T-helper 2 cell treated with Interferon-gamma antibody and Interleukin-4, amounts not matched to agents 100 ng/mL and 5 ng/mL, for 36 hours (primary cell): ENCODE data around the gene SLCO4A1. TPM values are rescaled to one million over a fixed set of nuclear protein-coding genes. Genes with fewer than 3 reads are reported as not detected.
"Not testable (repeated sequence)": the region's sequence is repeated elsewhere in the genome, so short reads cannot be mapped to it uniquely, and the experiment has no call there.

Source experiments
- intact Hi-C: fragments of 100-400 bp; cut with micrococcal nuclease; formaldehyde crosslinking; loops from one replicate; pipeline ENCODE4 v1.15.1; 2023
- total RNA-seq: library from RNA; stranded (reverse); gene quantifications from 2 replicates; pipeline ENCODE4 v1.2.3, GENCODE V29; 2022

SLCO4A1 gene
- total RNA-seq, 1 donor from 2014 or later = 57.2 TPM

DNA sequence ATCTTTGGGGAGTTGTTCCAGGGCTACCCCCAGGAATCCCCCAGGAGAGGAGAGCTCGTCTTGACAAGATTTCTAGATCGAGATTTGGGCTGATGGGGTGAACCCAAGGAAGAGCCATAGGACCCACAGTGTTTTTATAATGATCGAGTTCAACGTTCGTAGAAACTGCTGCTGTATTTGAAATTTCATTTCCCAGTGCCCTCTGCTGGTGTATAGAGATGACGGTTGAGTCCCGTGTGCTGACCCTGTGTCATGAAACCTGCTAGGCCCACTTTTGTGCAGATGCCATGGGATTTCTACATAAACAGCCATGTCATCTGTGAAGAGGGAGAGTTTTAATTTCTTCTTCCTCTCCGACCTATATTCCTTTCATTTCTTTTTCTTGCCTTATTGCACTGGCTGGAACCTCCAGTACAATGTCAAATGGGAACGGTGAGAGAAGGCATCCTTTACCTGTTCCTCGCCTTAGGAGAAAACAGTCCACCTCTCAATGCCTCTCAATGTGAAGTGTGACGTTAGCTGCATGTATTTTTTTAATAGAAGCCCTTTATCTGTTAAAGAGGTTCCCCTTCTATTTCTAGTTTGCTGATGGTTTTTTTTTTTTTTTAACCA is 37.8 kb downstream of the SLCO4A1 start:
- intact Hi-C loops = no loop called here

GRCh38 chr20:62682912-62683517 is 40.7 kb downstream of the SLCO4A1 start:
- intact Hi-C loops = no loop called here

DNA sequence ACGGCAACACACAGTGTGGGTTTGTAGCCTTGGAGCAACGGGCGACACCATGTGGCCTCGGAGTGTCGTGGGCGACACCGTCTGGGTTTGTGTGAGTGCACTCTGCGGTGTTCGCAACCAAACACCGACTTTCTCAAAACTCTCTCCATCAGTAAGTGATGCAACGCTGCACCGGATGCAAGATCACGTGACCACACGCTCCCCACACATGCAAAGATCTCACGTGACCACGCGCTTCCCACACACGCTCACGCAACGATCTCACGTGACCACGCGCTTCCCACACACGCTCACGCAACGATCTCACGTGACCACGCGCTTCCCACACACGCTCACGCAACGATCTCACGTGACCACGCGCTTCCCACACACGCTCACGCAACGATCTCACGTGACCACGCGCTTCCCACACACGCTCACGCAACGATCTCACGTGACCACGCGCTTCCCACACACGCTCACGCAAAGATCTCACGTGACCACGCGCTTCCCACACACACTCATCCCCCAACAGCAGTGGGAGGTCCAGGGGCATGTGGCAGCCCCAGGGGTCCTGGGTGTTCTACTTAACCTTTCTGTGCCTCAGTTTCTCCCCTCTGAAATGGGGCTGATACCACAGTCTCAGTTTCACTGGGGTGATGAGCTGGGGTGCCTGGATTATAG is 41.5 kb downstream of the SLCO4A1 start:
- intact Hi-C loops = not testable (repeated sequence)

DNA sequence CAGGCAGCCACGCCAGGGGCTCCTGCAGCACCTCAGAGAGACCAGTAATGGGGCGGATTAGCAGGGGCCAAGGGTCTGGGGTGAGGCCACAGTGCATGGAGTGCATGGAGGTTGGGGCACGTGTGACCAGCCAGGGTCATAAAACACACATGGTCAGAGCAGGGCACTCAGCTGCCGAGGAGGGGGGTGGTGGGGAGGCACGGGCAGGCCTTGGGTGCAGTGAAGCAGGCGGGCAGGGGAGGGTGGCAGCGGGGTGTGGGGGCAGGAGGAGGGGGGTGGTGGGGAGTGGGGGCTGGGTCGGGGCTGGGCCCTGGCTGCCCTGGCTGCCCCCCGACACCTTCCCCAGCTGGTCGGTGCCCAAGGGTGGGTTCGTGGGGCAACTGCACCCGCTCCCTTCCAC is 42.7 kb downstream of the SLCO4A1 start:
- intact Hi-C loops = no loop called here

GRCh38 chr20:62685781-62686555 is 43.7 kb downstream of the SLCO4A1 start:
- intact Hi-C loops = no loop called here

- intact Hi-C loops = no loop called here
These were observed 44.8 kb downstream of the SLCO4A1 start for GRCh38 chr20:62686869-62687830.

GRCh38 chr20:62688083-62688482 is 45.8 kb downstream of the SLCO4A1 start:
- intact Hi-C loops = no loop called here

DNA sequence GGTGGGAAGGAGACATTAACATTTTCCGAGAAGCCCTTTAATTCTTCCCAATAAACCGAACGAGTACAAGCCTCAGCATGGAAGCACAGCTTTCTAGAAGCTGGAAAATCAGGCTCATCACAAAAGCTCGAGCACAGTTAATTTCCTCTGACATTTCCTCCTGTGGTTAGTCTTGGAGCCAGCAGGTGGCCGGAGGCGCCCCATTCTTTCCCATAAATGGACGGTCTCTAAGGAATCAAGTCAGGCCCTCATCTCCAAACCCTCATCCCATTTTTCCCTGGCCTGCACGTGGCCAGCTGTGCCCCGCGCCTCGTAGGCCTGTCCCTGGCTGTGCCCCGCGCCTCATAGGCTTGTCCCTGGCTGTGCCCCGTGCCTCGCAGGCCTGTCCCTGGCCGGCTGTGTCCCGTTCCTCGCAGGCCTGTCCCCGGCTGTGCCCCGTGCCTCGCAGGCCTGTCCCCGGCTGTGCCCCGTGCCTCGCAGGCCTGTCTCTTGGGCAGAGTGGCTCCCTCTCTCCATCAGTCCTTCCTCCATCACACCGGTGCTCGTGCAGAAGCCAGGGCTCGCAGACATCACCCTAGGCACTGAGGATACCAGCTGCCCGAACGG is 46.7 kb downstream of the SLCO4A1 start:
- intact Hi-C loops = no loop called here

- intact Hi-C loops = no loop called here
These were observed 47.6 kb downstream of the SLCO4A1 start for GRCh38 chr20:62689861-62690260.

DNA sequence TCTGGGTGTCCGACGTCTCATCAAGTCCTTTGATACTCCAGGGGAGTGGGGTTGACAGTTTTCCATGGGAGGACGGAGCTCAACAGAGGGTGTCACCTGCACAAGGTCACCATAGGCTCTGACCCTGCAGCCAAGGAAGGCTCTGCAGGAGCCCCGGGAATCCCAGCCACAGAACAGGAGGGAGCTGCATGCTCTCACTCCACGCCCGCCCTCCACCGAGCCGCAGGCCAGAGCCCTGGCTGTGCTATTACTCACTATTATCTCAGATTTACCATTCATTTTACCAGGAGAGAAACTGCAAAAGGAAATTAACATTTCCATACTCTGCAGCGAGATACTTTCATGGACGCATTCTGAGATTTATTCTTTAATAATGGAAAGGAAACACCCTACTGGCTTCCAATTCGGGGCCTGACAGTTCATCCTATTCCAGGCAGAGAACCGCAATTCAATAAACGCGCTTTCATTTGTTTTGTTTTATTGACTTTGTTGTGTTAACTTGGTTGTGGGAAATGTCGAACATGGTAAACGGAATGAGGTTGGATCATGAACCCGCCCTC is 48.0 kb downstream of the SLCO4A1 start:
- intact Hi-C loops = no loop called here

- intact Hi-C loops = no loop called here
These were observed 49.2 kb downstream of the SLCO4A1 start for GRCh38 chr20:62691487-62691886.

GRCh38 chr20:62692176-62692575 is 49.9 kb downstream of the SLCO4A1 start:
- intact Hi-C loops = no loop called here

DNA sequence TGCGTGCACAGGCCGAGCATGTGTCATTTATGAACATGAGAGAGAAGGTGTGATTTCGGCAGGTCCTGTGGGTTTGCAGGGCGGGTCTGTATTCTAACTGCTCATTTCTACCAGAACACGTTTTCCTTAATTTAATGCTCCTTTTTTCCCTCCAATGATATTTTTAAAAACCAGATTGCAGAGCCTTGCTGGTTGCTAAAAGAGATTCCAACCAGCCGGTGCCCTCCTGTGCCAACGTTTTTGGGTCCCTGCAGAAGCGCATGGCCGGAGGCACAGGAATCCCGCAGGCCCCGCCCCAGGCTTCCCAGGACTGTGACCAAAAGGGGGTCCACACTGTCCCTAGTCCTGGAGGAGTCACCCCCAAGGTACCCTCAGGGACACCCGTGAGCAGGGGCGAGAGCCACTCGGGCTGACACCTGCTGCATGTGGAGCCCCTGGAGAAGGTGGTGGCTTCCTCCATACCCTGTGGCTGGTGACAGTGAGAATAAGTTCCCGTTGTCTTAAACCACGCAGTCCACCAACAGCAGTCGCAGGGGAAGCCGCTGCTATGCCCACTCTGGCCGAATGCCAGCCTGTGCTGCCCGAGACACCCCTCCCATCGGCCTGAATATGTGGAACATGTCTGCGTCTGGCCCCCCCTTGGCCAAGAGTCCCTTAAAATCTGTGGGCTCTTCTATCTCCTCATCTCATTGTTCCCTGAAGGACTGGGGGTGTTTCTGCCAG is 50.7 kb downstream of the SLCO4A1 start:
- intact Hi-C loops = no loop called here

- intact Hi-C loops = no loop called here
These were observed 51.2 kb downstream of the SLCO4A1 start for GRCh38 chr20:62693524-62693922.

DNA sequence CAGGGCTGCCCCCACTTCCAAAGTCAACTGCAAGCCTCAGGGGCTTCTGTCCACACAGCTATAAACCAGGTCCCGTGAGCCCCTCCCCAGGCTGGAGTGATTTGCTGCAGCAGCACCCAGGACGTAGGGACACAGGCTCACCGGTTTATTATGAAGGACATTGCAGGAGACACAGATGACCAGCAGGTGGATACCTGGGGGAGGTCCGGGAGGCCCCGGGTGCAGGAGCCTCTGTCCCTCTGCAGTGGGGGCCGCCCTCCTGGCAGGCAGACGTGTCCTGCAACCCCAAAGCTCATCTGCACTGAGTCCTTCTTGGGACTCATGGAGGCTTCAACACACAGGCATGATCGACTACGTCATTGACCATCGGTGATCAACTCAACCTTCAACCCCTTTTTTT is 51.8 kb downstream of the SLCO4A1 start:
- intact Hi-C loops = no loop called here

GRCh38 chr20:62694868-62695267 is 52.6 kb downstream of the SLCO4A1 start:
- intact Hi-C loops = no loop called here

- intact Hi-C loops = no loop called here
These were observed 53.4 kb downstream of the SLCO4A1 start for GRCh38 chr20:62695448-62696414.

DNA sequence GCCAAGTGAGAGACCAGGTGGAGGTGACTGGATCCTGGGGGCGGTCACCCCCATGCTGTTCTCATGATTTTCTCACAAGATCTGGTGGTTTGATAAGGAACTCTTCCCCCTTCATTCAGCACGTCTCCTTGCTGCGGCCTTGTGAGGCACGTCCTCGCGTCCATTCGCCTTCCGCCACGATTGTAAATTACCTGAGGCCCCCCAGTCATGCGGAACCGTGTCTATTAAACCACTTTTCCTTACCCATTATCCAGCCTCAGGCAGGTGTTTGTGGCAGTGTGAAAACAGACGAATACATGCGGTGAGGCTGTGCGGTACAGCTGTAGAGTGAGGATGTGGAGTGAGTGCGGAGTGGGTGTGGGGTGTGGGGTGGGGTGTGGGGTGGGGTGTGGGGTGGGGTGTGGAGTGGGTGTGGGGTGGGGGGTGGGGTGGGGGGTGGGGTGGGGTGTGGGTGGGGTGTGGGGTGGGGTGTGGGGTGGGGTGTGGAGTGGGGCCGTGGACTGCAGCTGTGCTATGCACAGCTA is 54.2 kb downstream of the SLCO4A1 start:
- intact Hi-C loops = no loop called here
